Measurements from ENCODE around the gene AGMO.

Gene AGMO

DNA sequence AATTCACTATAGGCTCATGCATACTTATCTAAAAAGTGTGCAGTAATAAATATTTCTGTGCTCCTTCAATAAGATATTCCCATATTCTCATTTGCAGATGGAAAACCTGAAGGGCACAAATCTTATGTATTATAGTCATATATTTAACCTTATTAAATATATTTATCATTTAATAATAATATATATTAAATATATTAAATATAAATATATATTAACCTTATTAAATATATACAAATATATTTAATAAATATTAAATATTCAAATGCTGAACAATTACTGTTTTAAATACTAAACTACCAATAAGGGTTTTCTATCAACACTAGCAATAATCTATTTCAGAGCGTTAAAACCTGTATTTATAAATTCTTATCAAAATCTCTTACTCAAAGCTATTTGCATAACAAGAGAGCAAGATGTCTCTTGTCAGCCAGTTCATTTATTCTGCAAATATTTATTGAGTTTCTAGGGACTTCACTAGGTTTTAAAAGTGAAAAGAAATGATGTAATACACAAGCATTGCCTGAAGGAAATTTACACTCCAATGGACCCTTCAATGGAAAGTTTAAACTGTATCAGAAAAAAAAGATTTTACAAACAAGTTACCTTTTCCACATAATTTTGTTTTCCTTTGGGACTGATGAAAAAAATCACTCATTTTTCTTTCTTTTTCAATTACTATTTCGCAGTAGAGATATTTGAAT, 159.2 kb downstream of the AGMO start:
- TF ChIP-seq CTCF (IDR thresholded peaks at IDR 0.05), result no peak
- Histone ChIP-seq H3K9me3 (ENCODE audit: control insufficient read depth, low read length) (no peaks in the 10 kb centered on the region), H3K79me2 (no peaks in the 10 kb centered on the region), H2AFZ (no peak overlapping the region), H3K9ac (no peak overlapping the region), H3K4me2 (ENCODE audit: low read length) (no peak overlapping the region), H3K4me3 (ENCODE audit: low read depth, low read length) (no peak overlapping the region), H3K27ac (no peak overlapping the region), H3K27me3 (ENCODE audit: control insufficient read depth, insufficient read depth, low read length) (no peaks in the 10 kb centered on the region), H3K36me3 (ENCODE audit: control insufficient read depth, insufficient read depth, low read length) (no peaks in the 10 kb centered on the region), H3K4me1 (no peaks in the 10 kb centered on the region)

- Histone ChIP-seq H3K27ac (no peak overlapping the region), H2AFZ (no peak overlapping the region), H3K4me2 (ENCODE audit: low read length) (no peak overlapping the region), H3K27me3 (ENCODE audit: control insufficient read depth, insufficient read depth, low read length) (no peaks in the 10 kb centered on the region), H3K9me3 (ENCODE audit: control insufficient read depth, low read length) (no peaks in the 10 kb centered on the region), H3K36me3 (ENCODE audit: control insufficient read depth, insufficient read depth, low read length) (no peaks in the 10 kb centered on the region), H3K9ac (no peak overlapping the region), H3K79me2 (no peaks in the 10 kb centered on the region), H3K4me1 (no peaks in the 10 kb centered on the region), H3K4me3 (ENCODE audit: low read depth, low read length) (no peak overlapping the region)
- TF ChIP-seq CTCF (IDR thresholded peaks at IDR 0.05), result no peak
These were observed 161.4 kb downstream of the AGMO start for GRCh38 chr7:15400440-15400839.

GRCh38 chr7:15399441-15399840, 162.4 kb downstream of the AGMO start:
- TF ChIP-seq CTCF (IDR thresholded peaks at IDR 0.05), result no peak
- Histone ChIP-seq H3K79me2 (no peaks in the 10 kb centered on the region), H3K4me2 (ENCODE audit: low read length) (no peak overlapping the region), H2AFZ (no peak overlapping the region), H3K27ac (no peak overlapping the region), H3K9ac (no peak overlapping the region), H3K4me3 (ENCODE audit: low read depth, low read length) (no peak overlapping the region), H3K27me3 (ENCODE audit: control insufficient read depth, insufficient read depth, low read length) (no peaks in the 10 kb centered on the region), H3K9me3 (ENCODE audit: control insufficient read depth, low read length) (no peaks in the 10 kb centered on the region), H3K36me3 (ENCODE audit: control insufficient read depth, insufficient read depth, low read length) (no peaks in the 10 kb centered on the region), H3K4me1 (no peaks in the 10 kb centered on the region)

DNA sequence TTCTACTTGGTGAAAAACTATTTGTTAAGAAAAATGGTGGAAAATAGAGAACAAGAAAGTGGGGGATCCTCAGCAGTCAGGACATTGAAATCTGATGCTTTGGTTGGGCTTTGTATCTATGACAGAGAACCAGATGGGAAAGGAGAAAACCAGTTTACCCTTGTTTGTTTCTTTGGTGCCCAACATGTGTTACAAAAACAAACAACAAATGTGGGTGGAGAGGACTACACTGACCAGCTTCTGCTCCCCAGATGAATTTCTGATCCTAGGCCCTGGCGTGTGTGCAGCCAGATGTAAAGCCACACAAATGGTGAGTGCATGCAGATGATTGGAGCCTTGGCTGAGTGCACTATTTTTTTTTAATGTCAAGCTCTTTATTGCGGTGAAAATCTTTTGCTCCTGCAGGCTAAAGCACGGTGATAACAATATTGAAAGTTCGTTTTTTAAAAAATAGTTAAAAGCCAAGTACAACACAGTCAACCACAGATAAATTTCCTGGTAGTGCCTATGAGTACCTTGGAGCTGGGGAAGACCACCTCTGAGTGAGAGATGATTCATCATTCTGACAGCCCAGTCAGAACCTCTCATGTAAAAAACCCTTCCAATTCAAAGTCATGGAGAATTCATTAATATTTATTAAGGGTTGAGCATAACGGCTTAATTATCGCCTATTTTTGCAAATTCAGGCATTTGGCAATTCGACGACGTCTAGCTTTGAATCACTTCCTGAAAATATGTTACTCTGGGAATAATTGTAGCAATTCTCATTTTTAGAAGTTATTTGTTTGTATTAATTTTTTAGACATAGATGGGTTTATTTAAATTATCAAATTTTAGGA, 163.7 kb downstream of the AGMO start:
- Histone ChIP-seq H3K9ac (no peak overlapping the region), H2AFZ (no peak overlapping the region), H3K79me2 (no peaks in the 10 kb centered on the region), H3K27ac (no peak overlapping the region), H3K9me3 (ENCODE audit: control insufficient read depth, low read length) (no peaks in the 10 kb centered on the region), H3K27me3 (ENCODE audit: control insufficient read depth, insufficient read depth, low read length) (no peaks in the 10 kb centered on the region), H3K4me2 (ENCODE audit: low read length) (no peak overlapping the region), H3K4me3 (ENCODE audit: low read depth, low read length) (no peak overlapping the region), H3K4me1 (no peaks in the 10 kb centered on the region), H3K36me3 (ENCODE audit: control insufficient read depth, insufficient read depth, low read length) (no peaks in the 10 kb centered on the region)
- TF ChIP-seq CTCF (IDR thresholded peaks at IDR 0.05), result no peak

Data from parathyroid adenoma (tissue), 2 donors.